ENCODE results near the gene CHRNA3.
"Not testable (repeated sequence)": the region's sequence is repeated elsewhere in the genome, so short reads cannot be mapped to it uniquely, and the experiment has no call there.

CHRNA3 gene

GRCh38 chr15:78567531-78567930 is 53.3 kb downstream of the CHRNA3 start:
- no peak for DNase-seq (ENCODE audit: low read depth)
- H3K4me3 ChIP-seq (ENCODE audit: low read depth, low read length) = no peak overlapping the region

GRCh38 chr15:78565951-78566774 is 54.6 kb downstream of the CHRNA3 start:
- no peak for DNase-seq (ENCODE audit: low read depth)
- peak overlapping the region; percentile 72 for H3K4me3 ChIP-seq (ENCODE audit: low read depth, low read length)

- DNase-seq (ENCODE audit: low read depth) = peak; percentile 37
- H3K4me3 ChIP-seq (ENCODE audit: low read depth, low read length) = peak within 1 kb of the TSS; percentile 72
These were observed 55.5 kb downstream of the CHRNA3 start, which contains the start of gene CHRNA5 for GRCh38 chr15:78565097-78565950. TSS of gene CHRNA5 (plus strand) at chr15:78565520. CDS start at chr15:78565720, 200 bp downstream.

GRCh38 chr15:78564743-78565096 is 56.1 kb downstream of the CHRNA3 start:
- no peak for DNase-seq (ENCODE audit: low read depth)
- H3K4me3 ChIP-seq (ENCODE audit: low read depth, low read length) = no peak overlapping the region

GRCh38 chr15:78563092-78563491 is 57.7 kb downstream of the CHRNA3 start:
- H3K4me3 ChIP-seq (ENCODE audit: low read depth, low read length) = no peak overlapping the region
- no peak for DNase-seq (ENCODE audit: low read depth)

- no peak for DNase-seq (ENCODE audit: low read depth)
- no peak overlapping the region for H3K4me3 ChIP-seq (ENCODE audit: low read depth, low read length)
These were observed 59.3 kb downstream of the CHRNA3 start for GRCh38 chr15:78561490-78561889.

- DNase-seq (ENCODE audit: low read depth); H3K4me3 ChIP-seq (ENCODE audit: low read depth, low read length): not testable (repeated sequence)
These were observed 60.6 kb downstream of the CHRNA3 start for GRCh38 chr15:78560201-78560600.

- H3K4me3 ChIP-seq (ENCODE audit: low read depth, low read length) = no peak overlapping the region
- DNase-seq (ENCODE audit: low read depth) = no peak
These were observed 68.2 kb downstream of the CHRNA3 start for GRCh38 chr15:78552597-78552996.

GRCh38 chr15:78551902-78552301 is 68.9 kb downstream of the CHRNA3 start:
- H3K4me3 ChIP-seq (ENCODE audit: low read depth, low read length) = no peak overlapping the region
- DNase-seq (ENCODE audit: low read depth) = no peak

GRCh38 chr15:78550815-78551214 is 70.0 kb downstream of the CHRNA3 start:
- no peak for DNase-seq (ENCODE audit: low read depth)
- no peak overlapping the region for H3K4me3 ChIP-seq (ENCODE audit: low read depth, low read length)

- no peak for DNase-seq (ENCODE audit: low read depth)
- H3K4me3 ChIP-seq (ENCODE audit: low read depth, low read length) = no peak overlapping the region
These were observed 70.6 kb downstream of the CHRNA3 start for GRCh38 chr15:78550194-78550593.

Measured in skeletal muscle cell (primary cell).